ENCODE measurements around the gene ZNF92. TPM values are rescaled to one million over a fixed set of nuclear protein-coding genes. Genes with fewer than 3 reads are reported as not detected.
"Not testable (repeated sequence)": the region's sequence is repeated elsewhere in the genome, so short reads cannot be mapped to it uniquely, and the experiment has no call there.

ZNF92 gene
- total and polyA plus RNA-seq, 2 of the 4 experiments (the other 2 are of a cell fraction) = 2.4 to 6.1 TPM

DNA sequence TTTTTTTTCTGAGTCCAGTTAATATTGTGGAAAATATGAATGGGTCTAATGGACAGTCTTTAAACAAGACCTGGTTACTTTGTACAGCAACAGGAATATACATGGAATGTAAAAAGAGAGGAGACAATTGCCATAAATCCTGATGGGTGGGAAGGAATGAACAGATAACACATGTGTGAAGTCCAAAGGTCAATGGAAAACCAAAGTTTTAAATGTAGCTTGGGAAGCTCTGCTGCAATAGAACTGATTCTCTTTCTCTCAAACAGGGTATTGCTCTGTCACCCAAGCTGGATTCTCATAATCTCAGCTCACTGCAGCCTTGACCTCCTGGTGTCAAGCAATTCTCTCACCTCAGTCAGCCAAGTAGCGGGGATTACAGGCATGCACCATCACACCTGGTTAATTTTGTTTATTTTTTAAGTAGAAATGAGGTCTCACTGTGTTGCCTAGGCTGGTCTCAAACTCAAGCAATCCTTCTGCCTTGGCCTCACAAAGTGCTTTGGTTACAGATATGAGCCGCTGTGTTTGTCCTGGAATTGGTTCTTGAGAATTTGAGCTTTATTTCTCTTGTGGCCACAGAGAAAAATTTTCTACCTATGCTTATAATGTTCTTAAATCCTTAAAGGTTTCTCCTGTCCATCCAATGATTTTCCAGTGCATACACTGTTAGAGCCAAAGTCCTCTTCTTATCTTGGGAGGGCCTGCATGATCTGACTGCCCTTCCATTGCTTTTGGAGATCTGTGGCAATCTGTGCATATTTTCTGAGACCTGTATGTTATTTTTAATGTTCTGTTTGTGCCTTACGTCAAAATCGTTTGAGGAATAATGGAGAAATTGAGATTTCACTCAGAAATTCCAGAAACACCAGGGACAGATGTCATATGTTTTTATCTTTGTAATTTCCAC lies 30.7 kb upstream of the ZNF92 start (continued):
- no peak for TF ChIP-seq FOS (IDR thresholded peaks at IDR 0.05; ENCODE audit: low read depth, low read length)

DNA sequence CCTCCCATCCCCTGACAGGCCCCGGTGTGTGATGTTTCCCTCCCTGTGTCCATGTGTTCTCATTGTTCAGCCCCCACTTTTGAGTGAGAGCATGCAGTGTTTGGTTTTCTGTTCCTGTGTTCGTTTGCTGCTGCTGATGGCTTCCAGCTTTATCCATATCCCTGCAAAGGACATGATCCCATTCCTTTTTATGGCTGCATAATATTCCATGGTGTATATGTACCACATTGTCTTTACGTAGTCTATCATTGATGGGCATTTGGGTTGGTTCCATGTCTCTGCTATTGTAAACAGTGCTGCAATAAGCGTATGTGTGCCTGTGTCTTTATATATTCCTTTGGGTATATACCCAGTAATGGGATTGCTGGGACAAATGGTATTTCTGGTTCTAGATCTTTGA lies 29.1 kb upstream of the ZNF92 start:
- H3K36me3 ChIP-seq (ENCODE audit: control insufficient read depth, insufficient read depth, low read length); H3K18ac ChIP-seq (ENCODE audit: low read depth, low read length); H3K56ac ChIP-seq (ENCODE audit: extremely low read depth, insufficient read depth, low read length); H2BK120ac ChIP-seq (ENCODE audit: low read depth, low read length); H4K91ac ChIP-seq (ENCODE audit: insufficient read depth, low read depth, low read length); H2AK9ac ChIP-seq (replicated peaks; ENCODE audit: low read depth, low read length, poor library complexity); DNase-seq; H3K9me3 ChIP-seq (ENCODE audit: control insufficient read depth, insufficient read depth, low read length); H4K8ac ChIP-seq (ENCODE audit: low read depth in 2 of 2, low read length in 2 of 2); H4K5ac ChIP-seq (ENCODE audit: low read depth, low read length); intact Hi-C loops (cut with micrococcal nuclease); H2BK5ac ChIP-seq (ENCODE audit: low read depth, low read length, poor library complexity, severe bottlenecking); H3K4me1 ChIP-seq (ENCODE audit: control insufficient read depth, insufficient read depth, low read length); CTCF ChIA-PET; ATAC-seq (ENCODE audit: low read depth); H3K4me2 ChIP-seq (ENCODE audit: low read depth, low read length); POLR2A ChIA-PET (ENCODE audit: unreplicated experiment); H3K9ac ChIP-seq (ENCODE audit: low read depth, low read length); H3K4me3 ChIP-seq (ENCODE audit: insufficient read depth, low read depth, low read length); H4K20me1 ChIP-seq (ENCODE audit: insufficient read depth, low read length); BruUV-seq (replicated peaks); H2AFZ ChIP-seq (replicated peaks; ENCODE audit: low read length, poor library complexity); H3K27me3 ChIP-seq (ENCODE audit: control insufficient read depth, insufficient read depth, low read length); H3K9me1 ChIP-seq (ENCODE audit: insufficient read depth, low read length); dilution Hi-C loops (cut with HindIII; ENCODE audit: low sequenced_read_pairs, unreplicated experiment); H2AK5ac ChIP-seq (ENCODE audit: low read depth, low read length); H3K79me1 ChIP-seq (ENCODE audit: low read depth in 1 of 2, low read length in 2 of 2); H2BK15ac ChIP-seq (ENCODE audit: low read depth, low read length); H3K14ac ChIP-seq (replicated peaks; ENCODE audit: low read depth, low read length); H3K4ac ChIP-seq (ENCODE audit: low read depth, low read length); H3K23ac ChIP-seq (ENCODE audit: low read depth, low read length); H3K27ac ChIP-seq (ENCODE audit: insufficient read depth, low read length); H2BK20ac ChIP-seq (ENCODE audit: low read depth, low read length); in situ Hi-C loops (cut with MboI; ENCODE audit: low sequenced_read_pairs): not testable (repeated sequence)
- WGBS, 2 experiments (ENCODE audit: extremely low coverage in 2 of 2, insufficient read length in 1 of 2) = no CpG with 5 or more reads among the region's 4 CpGs

Data from IMR-90 (cell line).